ENCODE data around the gene IMPACT. TPM values are rescaled to one million over a fixed set of nuclear protein-coding genes. Genes with fewer than 3 reads are reported as not detected.

IMPACT gene
- total and polyA plus RNA-seq, 2 of the 4 experiments (the other 2 are of a cell fraction): 11.8 to 13.8 TPM

DNA sequence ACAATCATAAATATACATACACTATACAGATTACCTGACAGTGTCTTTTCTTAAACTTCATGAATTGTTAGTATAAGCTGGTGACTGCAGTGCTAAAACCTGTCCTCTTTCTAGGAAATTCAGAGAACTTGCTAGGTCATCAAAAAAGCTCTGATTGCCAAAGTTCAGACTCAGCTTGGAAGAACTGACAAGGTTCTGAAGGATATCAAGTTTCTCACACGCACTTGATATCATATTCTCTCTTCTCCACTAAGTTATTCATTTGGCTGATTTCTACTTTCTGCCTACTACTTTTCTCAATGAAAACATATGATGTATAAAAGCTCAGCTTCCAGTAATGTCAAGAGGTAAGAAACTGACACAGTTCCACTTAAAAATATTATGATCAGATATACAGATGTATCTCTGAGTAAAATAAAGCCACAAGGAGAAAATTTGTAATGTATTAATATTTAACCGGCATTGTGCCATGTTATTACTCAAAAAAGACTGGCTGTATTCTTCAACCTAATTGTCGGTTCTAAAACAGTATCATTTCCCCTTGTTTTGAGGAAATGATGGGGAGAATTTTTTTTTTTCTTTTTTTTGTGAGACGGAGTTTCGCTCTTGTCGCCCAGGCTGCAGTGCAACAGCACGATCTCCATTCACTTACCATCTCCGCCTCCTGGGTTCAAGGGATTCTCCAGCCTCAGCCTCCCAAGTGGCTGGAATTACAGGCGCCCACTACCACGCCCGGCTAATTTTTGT is 31.2 kb upstream of the IMPACT start:
- no peak for TF ChIP-seq RCOR1 (IDR thresholded peaks at IDR 0.05; ENCODE audit: insufficient replicate concordance, low read length)
- no peak for TF ChIP-seq CEBPB (IDR thresholded peaks at IDR 0.05; ENCODE audit: low read depth, low read length)
- peak; percentile 89 for TF ChIP-seq MAFK (IDR thresholded peaks at IDR 0.05; ENCODE audit: low read depth, low read length)
- TF ChIP-seq CHD1 (IDR thresholded peaks at IDR 0.05; ENCODE audit: low read depth, low read length): no peak
- no peak for TF ChIP-seq RAD21 (IDR thresholded peaks at IDR 0.05; ENCODE audit: low read length)
- TF ChIP-seq BHLHE40 (IDR thresholded peaks at IDR 0.05; ENCODE audit: low read depth, low read length): no peak
- TF ChIP-seq, protein P1, sequence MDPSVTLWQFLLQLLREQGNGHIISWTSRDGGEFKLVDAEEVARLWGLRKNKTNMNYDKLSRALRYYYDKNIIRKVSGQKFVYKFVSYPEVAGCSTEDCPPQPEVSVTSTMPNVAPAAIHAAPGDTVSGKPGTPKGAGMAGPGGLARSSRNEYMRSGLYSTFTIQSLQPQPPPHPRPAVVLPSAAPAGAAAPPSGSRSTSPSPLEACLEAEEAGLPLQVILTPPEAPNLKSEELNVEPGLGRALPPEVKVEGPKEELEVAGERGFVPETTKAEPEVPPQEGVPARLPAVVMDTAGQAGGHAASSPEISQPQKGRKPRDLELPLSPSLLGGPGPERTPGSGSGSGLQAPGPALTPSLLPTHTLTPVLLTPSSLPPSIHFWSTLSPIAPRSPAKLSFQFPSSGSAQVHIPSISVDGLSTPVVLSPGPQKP (IDR thresholded peaks at IDR 0.05; ENCODE audit: borderline replicate concordance, low read depth, low read length): no peak
- Histone ChIP-seq H3K4me2 (ENCODE audit: low read depth, low read length) (no peak overlapping the region), H3K18ac (ENCODE audit: low read depth, low read length) (no peak overlapping the region), H3K79me1 (ENCODE audit: low read depth in 1 of 2, low read length in 2 of 2) (peaks cover 0 to 11% of the 10 kb centered on the region in 2 experiments; a peak in 2 of 4 replicates), H2AK5ac (ENCODE audit: low read depth, low read length) (no peak overlapping the region), H2BK20ac (ENCODE audit: low read depth, low read length) (no peak overlapping the region), H3K9me1 (ENCODE audit: insufficient read depth, low read length) (no peaks in the 10 kb centered on the region), H3K9ac (ENCODE audit: low read depth, low read length) (no peak overlapping the region), H3K14ac (replicated peaks; ENCODE audit: low read depth, low read length) (no peak overlapping the region), H3K27ac (ENCODE audit: insufficient read depth, low read length) (no peak overlapping the region), H3K36me3 (ENCODE audit: control insufficient read depth, insufficient read depth, low read length) (no peaks in the 10 kb centered on the region), H3K9me3 (ENCODE audit: control insufficient read depth, insufficient read depth, low read length) (no peaks in the 10 kb centered on the region), H4K91ac (ENCODE audit: insufficient read depth, low read depth, low read length) (no peak overlapping the region), H4K20me1 (ENCODE audit: insufficient read depth, low read length) (no peaks in the 10 kb centered on the region), H2BK15ac (ENCODE audit: low read depth, low read length) (no peak overlapping the region), H3K27me3 (ENCODE audit: control insufficient read depth, insufficient read depth, low read length) (no peaks in the 10 kb centered on the region), H3K4me1 (ENCODE audit: control insufficient read depth, insufficient read depth, low read length) (0 out of 2 replicates have a peak, but pooled peaks cover 2% of the 10 kb centered on the region), H3K4ac (ENCODE audit: low read depth, low read length) (no peak overlapping the region), H4K5ac (ENCODE audit: low read depth, low read length) (no peak overlapping the region), H2AFZ (replicated peaks; ENCODE audit: low read length, poor library complexity) (no peak overlapping the region), H3K23ac (ENCODE audit: low read depth, low read length) (no peak overlapping the region), H3K4me3 (ENCODE audit: insufficient read depth, low read depth, low read length) (no peak overlapping the region), H4K8ac (ENCODE audit: low read depth in 2 of 2, low read length in 2 of 2) (no peak overlapping the region), H2AK9ac (replicated peaks; ENCODE audit: low read depth, low read length, poor library complexity) (no peak overlapping the region), H2BK120ac (ENCODE audit: low read depth, low read length) (no peak overlapping the region), H3K56ac (ENCODE audit: extremely low read depth, insufficient read depth, low read length) (no peak overlapping the region), H2BK5ac (ENCODE audit: low read depth, low read length, poor library complexity, severe bottlenecking) (no peak overlapping the region)
- DNase-seq (peak; percentile 51), ATAC-seq (ENCODE audit: low read depth) (no peak)
- intact Hi-C loops (cut with micrococcal nuclease): loop anchor here (5.0 kb wide), 1 partner anchor 33 kb away; no protein-coding TSS in a partner anchor
- in situ Hi-C loops (cut with MboI; ENCODE audit: low sequenced_read_pairs): no loop called here
- CTCF ChIA-PET: no interaction called here
- BruUV-seq (replicated peaks): no TSS peak
- POLR2A ChIA-PET (ENCODE audit: unreplicated experiment): no interaction called here
- no CpG with 5 or more reads among the region's 11 CpGs for WGBS, 2 experiments (ENCODE audit: extremely low coverage in 2 of 2, insufficient read length in 1 of 2)
- dilution Hi-C loops (cut with HindIII; ENCODE audit: low sequenced_read_pairs, unreplicated experiment): no loop called here
